C4-2B (cell line): ENCODE measurements around the gene EXOC6B.

Experiments
- ZFX ChIP-seq: fragments of 450-650 bp; IDR thresholded peaks from 2 replicates; pipeline ENCODE4 v1.6.1; 2017
- TF ChIP-seq, protein P1 (sequence below): fragments of 450-650 bp; conservative IDR thresholded peaks from 2 replicates; pipeline ENCODE4 v1.5.1; 2017; ENCODE audit warnings: mild to moderate bottlenecking

DNA sequence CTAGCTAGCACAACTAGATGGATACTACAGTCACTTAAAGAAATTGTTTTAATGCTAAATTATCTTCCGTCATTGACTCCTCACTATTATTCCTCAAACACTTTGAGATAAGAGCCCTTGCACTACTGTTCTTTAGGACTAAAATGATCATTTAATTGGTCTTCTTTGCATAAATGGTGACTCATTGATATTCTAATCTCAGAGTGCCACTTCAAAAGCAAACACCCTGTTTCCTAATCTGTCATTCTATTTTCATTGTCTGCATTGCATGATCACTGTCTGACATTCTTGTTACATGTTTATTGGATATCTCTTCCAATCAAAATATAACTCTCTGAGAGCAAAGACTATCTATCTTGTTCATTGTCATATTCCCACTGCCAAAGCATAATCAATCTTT, 313.9 kb downstream of the EXOC6B start:
- TF ChIP-seq, protein P1, sequence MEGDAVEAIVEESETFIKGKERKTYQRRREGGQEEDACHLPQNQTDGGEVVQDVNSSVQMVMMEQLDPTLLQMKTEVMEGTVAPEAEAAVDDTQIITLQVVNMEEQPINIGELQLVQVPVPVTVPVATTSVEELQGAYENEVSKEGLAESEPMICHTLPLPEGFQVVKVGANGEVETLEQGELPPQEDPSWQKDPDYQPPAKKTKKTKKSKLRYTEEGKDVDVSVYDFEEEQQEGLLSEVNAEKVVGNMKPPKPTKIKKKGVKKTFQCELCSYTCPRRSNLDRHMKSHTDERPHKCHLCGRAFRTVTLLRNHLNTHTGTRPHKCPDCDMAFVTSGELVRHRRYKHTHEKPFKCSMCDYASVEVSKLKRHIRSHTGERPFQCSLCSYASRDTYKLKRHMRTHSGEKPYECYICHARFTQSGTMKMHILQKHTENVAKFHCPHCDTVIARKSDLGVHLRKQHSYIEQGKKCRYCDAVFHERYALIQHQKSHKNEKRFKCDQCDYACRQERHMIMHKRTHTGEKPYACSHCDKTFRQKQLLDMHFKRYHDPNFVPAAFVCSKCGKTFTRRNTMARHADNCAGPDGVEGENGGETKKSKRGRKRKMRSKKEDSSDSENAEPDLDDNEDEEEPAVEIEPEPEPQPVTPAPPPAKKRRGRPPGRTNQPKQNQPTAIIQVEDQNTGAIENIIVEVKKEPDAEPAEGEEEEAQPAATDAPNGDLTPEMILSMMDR = no peak
- TF ChIP-seq ZFX = no peak
